ENCODE results near the gene MCIDAS. TPM values are rescaled to one million over a fixed set of nuclear protein-coding genes. Genes with fewer than 3 reads are reported as not detected.
A peak's percentile ranks its signal among the peaks of the same experiment; 100 is the strongest.

Gene MCIDAS
- total and polyA plus RNA-seq, 2 of the 8 experiments (the other 6 are each of a cell fraction or from before 2014, with no cell fraction given), result 0.15 TPM; not detected in 1

DNA sequence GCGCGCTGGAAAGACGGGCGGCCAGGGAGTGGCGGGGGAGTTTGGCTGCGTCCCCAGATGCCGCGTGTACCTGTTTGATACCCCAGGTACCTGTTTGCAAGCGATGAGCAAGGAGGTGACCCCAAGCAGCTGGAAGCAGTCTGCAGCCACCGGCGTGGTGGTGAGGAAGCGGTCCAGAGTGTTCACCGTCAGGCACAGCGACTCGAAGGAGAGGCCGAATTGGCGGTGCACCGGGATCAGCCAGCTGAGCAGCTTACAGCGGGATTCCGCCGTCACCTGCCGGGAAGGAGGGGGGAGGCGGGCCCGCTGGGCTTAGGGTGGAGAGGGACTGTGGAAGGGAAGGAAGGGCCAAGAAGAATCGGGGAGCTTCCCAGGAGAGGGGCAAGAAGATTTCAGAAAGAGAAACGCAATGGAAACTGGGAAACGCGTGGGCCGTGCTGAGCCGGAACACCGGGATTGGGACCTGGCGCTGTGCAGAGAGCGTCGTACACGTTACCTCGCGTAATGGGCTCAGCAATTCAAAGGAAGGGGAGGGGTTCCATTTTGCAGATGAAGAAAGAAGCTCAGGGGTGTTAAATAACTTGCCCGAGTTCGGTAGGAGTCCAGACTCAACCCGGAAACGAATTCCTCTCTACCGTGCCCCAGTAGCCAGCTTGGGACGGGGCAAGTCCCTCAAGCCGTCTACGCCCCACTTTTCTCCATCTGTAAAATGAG is 5.3 kb upstream of the MCIDAS start (continued):
- TF ChIP-seq, protein P1, sequence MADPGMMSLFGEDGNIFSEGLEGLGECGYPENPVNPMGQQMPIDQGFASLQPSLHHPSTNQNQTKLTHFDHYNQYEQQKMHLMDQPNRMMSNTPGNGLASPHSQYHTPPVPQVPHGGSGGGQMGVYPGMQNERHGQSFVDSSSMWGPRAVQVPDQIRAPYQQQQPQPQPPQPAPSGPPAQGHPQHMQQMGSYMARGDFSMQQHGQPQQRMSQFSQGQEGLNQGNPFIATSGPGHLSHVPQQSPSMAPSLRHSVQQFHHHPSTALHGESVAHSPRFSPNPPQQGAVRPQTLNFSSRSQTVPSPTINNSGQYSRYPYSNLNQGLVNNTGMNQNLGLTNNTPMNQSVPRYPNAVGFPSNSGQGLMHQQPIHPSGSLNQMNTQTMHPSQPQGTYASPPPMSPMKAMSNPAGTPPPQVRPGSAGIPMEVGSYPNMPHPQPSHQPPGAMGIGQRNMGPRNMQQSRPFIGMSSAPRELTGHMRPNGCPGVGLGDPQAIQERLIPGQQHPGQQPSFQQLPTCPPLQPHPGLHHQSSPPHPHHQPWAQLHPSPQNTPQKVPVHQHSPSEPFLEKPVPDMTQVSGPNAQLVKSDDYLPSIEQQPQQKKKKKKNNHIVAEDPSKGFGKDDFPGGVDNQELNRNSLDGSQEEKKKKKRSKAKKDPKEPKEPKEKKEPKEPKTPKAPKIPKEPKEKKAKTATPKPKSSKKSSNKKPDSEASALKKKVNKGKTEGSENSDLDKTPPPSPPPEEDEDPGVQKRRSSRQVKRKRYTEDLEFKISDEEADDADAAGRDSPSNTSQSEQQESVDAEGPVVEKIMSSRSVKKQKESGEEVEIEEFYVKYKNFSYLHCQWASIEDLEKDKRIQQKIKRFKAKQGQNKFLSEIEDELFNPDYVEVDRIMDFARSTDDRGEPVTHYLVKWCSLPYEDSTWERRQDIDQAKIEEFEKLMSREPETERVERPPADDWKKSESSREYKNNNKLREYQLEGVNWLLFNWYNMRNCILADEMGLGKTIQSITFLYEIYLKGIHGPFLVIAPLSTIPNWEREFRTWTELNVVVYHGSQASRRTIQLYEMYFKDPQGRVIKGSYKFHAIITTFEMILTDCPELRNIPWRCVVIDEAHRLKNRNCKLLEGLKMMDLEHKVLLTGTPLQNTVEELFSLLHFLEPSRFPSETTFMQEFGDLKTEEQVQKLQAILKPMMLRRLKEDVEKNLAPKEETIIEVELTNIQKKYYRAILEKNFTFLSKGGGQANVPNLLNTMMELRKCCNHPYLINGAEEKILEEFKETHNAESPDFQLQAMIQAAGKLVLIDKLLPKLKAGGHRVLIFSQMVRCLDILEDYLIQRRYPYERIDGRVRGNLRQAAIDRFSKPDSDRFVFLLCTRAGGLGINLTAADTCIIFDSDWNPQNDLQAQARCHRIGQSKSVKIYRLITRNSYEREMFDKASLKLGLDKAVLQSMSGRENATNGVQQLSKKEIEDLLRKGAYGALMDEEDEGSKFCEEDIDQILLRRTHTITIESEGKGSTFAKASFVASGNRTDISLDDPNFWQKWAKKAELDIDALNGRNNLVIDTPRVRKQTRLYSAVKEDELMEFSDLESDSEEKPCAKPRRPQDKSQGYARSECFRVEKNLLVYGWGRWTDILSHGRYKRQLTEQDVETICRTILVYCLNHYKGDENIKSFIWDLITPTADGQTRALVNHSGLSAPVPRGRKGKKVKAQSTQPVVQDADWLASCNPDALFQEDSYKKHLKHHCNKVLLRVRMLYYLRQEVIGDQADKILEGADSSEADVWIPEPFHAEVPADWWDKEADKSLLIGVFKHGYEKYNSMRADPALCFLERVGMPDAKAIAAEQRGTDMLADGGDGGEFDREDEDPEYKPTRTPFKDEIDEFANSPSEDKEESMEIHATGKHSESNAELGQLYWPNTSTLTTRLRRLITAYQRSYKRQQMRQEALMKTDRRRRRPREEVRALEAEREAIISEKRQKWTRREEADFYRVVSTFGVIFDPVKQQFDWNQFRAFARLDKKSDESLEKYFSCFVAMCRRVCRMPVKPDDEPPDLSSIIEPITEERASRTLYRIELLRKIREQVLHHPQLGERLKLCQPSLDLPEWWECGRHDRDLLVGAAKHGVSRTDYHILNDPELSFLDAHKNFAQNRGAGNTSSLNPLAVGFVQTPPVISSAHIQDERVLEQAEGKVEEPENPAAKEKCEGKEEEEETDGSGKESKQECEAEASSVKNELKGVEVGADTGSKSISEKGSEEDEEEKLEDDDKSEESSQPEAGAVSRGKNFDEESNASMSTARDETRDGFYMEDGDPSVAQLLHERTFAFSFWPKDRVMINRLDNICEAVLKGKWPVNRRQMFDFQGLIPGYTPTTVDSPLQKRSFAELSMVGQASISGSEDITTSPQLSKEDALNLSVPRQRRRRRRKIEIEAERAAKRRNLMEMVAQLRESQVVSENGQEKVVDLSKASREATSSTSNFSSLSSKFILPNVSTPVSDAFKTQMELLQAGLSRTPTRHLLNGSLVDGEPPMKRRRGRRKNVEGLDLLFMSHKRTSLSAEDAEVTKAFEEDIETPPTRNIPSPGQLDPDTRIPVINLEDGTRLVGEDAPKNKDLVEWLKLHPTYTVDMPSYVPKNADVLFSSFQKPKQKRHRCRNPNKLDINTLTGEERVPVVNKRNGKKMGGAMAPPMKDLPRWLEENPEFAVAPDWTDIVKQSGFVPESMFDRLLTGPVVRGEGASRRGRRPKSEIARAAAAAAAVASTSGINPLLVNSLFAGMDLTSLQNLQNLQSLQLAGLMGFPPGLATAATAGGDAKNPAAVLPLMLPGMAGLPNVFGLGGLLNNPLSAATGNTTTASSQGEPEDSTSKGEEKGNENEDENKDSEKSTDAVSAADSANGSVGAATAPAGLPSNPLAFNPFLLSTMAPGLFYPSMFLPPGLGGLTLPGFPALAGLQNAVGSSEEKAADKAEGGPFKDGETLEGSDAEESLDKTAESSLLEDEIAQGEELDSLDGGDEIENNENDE (IDR thresholded peaks at IDR 0.05; ENCODE audit: insufficient replicate concordance, low read length), result no peak
- no peak; the same call in 1 of the 2 replicates for TF ChIP-seq TBP (IDR thresholded peaks at IDR 0.05; ENCODE audit: low read depth, low read length)
- no peak for TF ChIP-seq MAFK (IDR thresholded peaks at IDR 0.05; ENCODE audit: low read depth, low read length)
- no peak for TF ChIP-seq EGR1 (IDR thresholded peaks at IDR 0.05; ENCODE audit: borderline replicate concordance, low read depth, low read length)
- TF ChIP-seq, protein P2, sequence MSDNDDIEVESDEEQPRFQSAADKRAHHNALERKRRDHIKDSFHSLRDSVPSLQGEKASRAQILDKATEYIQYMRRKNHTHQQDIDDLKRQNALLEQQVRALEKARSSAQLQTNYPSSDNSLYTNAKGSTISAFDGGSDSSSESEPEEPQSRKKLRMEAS (IDR thresholded peaks at IDR 0.05), result 0 out of 2 replicates have a peak, but pooled peaks have one; percentile 45
- TF ChIP-seq KDM1A (IDR thresholded peaks at IDR 0.05; ENCODE audit: borderline replicate concordance, low read length), result no peak
- TF ChIP-seq, protein P3, sequence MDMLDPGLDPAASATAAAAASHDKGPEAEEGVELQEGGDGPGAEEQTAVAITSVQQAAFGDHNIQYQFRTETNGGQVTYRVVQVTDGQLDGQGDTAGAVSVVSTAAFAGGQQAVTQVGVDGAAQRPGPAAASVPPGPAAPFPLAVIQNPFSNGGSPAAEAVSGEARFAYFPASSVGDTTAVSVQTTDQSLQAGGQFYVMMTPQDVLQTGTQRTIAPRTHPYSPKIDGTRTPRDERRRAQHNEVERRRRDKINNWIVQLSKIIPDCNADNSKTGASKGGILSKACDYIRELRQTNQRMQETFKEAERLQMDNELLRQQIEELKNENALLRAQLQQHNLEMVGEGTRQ (IDR thresholded peaks at IDR 0.05; ENCODE audit: low read length), result no peak
- TF ChIP-seq, protein P4, sequence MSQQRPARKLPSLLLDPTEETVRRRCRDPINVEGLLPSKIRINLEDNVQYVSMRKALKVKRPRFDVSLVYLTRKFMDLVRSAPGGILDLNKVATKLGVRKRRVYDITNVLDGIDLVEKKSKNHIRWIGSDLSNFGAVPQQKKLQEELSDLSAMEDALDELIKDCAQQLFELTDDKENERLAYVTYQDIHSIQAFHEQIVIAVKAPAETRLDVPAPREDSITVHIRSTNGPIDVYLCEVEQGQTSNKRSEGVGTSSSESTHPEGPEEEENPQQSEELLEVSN (IDR thresholded peaks at IDR 0.05), result no peak

Measured in H1 (cell line).